ENCODE results near the gene SETD9. TPM values are rescaled to one million over a fixed set of nuclear protein-coding genes. Genes with fewer than 3 reads are reported as not detected.
A peak's percentile ranks its signal among the peaks of the same experiment; 100 is the strongest.

SETD9 gene
- total and polyA plus RNA-seq, 3 donors from 2014 or later, result 27.3 to 58.6 (median 43.5) TPM

DNA sequence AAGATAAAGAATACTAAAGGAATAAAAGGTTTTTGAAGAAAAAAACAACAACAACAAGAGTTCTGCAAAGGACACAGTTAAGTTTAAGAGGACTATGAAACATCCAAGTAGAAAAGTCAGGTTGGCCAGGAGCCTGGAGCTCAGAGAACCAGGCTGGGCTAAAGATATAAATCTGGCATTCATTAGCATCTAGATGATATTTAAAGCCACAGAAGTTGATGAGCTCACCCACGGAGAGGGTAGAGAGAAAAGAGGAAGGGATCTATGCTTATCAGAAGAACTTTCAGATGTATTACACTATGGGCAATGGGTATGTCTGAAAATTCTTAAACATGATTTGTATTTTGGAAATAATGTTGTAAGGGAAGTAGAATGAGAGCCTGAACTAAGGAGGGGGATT, 32.6 kb downstream of the SETD9 start:
- TF ChIP-seq POLR2A (IDR thresholded peaks at IDR 0.05), result no peak
- no peak for TF ChIP-seq CTCF (IDR thresholded peaks at IDR 0.05)
- Histone ChIP-seq H3K36me3 (ENCODE audit: low read depth, missing control alignments) (no peaks in the 10 kb centered on the region), H3K4me3 (no peak overlapping the region), H3K4me1 (no peaks in the 10 kb centered on the region), H3K27ac (no peak overlapping the region), H3K27me3 (no peaks in the 10 kb centered on the region), H3K9me3 (no peaks in the 10 kb centered on the region)
- intact Hi-C loops (cut with DNase I; ENCODE audit: low total_unique reads), result no loop called here
- DNase-seq, result no peak
- WGBS, 2 donors, result 40 to 63% methylated on average over 1 of the region's 1 CpG

DNA sequence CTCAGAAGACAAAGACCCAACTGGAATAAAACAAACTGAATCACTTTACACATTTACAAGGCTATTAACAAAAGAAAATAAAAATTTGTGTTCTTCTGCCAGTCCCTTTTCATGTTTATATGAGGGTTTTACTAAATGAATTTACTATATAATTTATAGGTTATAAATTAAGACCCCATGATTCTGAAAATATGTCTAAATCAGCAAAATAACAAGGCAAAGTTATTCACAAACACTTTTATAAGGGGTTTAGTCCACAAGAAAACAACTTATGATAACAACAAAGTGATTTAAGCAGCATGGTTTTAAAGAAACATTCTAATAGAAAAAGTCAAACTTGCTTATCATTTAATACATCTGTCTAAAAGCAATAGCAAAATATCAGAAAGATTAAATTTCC, 37.7 kb downstream of the SETD9 start:
- Histone ChIP-seq H3K27me3 (no peaks in the 10 kb centered on the region), H3K4me1 (peaks cover 12% of the 10 kb centered on the region), H3K4me3 (no peak overlapping the region), H3K27ac (no peak overlapping the region), H3K9me3 (no peaks in the 10 kb centered on the region), H3K36me3 (ENCODE audit: low read depth, missing control alignments) (no peaks in the 10 kb centered on the region)
- intact Hi-C loops (cut with DNase I; ENCODE audit: low total_unique reads), result no loop called here
- no peak for TF ChIP-seq CTCF (IDR thresholded peaks at IDR 0.05)
- TF ChIP-seq POLR2A (IDR thresholded peaks at IDR 0.05), result no peak
- no peak for DNase-seq

GRCh38 chr5:56950626-56951125, 41.3 kb downstream of the SETD9 start:
- DNase-seq, result peak; percentile 82
- 1% methylated on average over 29 to 33 of the region's 33 CpGs for WGBS, 2 donors
- no peaks in the 10 kb centered on the region for H3K36me3 ChIP-seq (ENCODE audit: low read depth, missing control alignments)
- H3K9me3 ChIP-seq, result no peaks in the 10 kb centered on the region
- peak overlapping the region; percentile 91 for H3K4me3 ChIP-seq
- no peak for TF ChIP-seq CTCF (IDR thresholded peaks at IDR 0.05)
- no peak for TF ChIP-seq POLR2A (IDR thresholded peaks at IDR 0.05)
- intact Hi-C loops (cut with DNase I; ENCODE audit: low total_unique reads), result no loop called here
- peak overlapping the region; percentile 93 to 95 for H3K27ac ChIP-seq
- peaks cover 12% of the 10 kb centered on the region for H3K4me1 ChIP-seq
- no peaks in the 10 kb centered on the region for H3K27me3 ChIP-seq

- H3K4me1 ChIP-seq, result peaks cover 12% of the 10 kb centered on the region
- TF ChIP-seq CTCF (IDR thresholded peaks at IDR 0.05) (no peak), POLR2A (IDR thresholded peaks at IDR 0.05) (no peak)
- H3K36me3 ChIP-seq (ENCODE audit: low read depth, missing control alignments), result no peaks in the 10 kb centered on the region
- H3K27me3 ChIP-seq, result no peaks in the 10 kb centered on the region
- no peaks in the 10 kb centered on the region for H3K9me3 ChIP-seq
- peak overlapping the region; percentile 93 to 95 for H3K27ac ChIP-seq
- DNase-seq, result peak; percentile 63
- WGBS, 2 donors, result 0% methylated on average over 18 to 30 of the region's 85 CpGs
- peak overlapping the region; percentile 91 for H3K4me3 ChIP-seq
- intact Hi-C loops (cut with DNase I; ENCODE audit: low total_unique reads), result no loop called here
Measured at GRCh38 chr5:56951126-56951945, 41.9 kb downstream of the SETD9 start.
